ENCODE data around the gene GEMIN5. TPM values are rescaled to one million over a fixed set of nuclear protein-coding genes. Genes with fewer than 3 reads are reported as not detected.

The GEMIN5 gene
- total RNA-seq, 2 donors from 2014 or later = 14.4 to 15.8 TPM

- no peak overlapping the region for H3K4me3 Mint-ChIP-seq
- DNase-seq (no peak), ATAC-seq (replicated peaks in 1 of 2) (no peak)
- peaks cover 17% of the 10 kb centered on the region for H3K4me1 Mint-ChIP-seq (ENCODE audit: low read depth)
- H3K27me3 Mint-ChIP-seq (ENCODE audit: low read depth) = no peaks in the 10 kb centered on the region
- peaks cover 0 to 4% of the 10 kb centered on the region in 2 donors for H3K36me3 Mint-ChIP-seq (ENCODE audit: insufficient read depth in 2 of 2)
- H3K27ac Mint-ChIP-seq = no peak overlapping the region
- no peaks in the 10 kb centered on the region for H3K9me3 Mint-ChIP-seq
These were observed 88.7 kb downstream of the GEMIN5 start for GRCh38 chr5:154849264-154849785.

GRCh38 chr5:154844809-154845208 lies 93.2 kb downstream of the GEMIN5 start:
- Mint-ChIP-seq H3K36me3 (ENCODE audit: insufficient read depth in 2 of 2) (peaks cover 0 to 4% of the 10 kb centered on the region in 2 donors), H3K27ac (no peak overlapping the region), H3K4me3 (no peak overlapping the region), H3K9me3 (no peaks in the 10 kb centered on the region), H3K27me3 (ENCODE audit: low read depth) (no peaks in the 10 kb centered on the region), H3K4me1 (ENCODE audit: low read depth) (peaks cover 8% of the 10 kb centered on the region)
- DNase-seq (no peak), ATAC-seq (replicated peaks in 1 of 2) (no peak)

GRCh38 chr5:154842689-154843530 lies 95.1 kb downstream of the GEMIN5 start:
- H3K27ac Mint-ChIP-seq = no peak overlapping the region
- ATAC-seq (replicated peaks in 1 of 2) = no peak
- H3K27me3 Mint-ChIP-seq (ENCODE audit: low read depth) = no peaks in the 10 kb centered on the region
- no peak overlapping the region for H3K4me3 Mint-ChIP-seq
- no peaks in the 10 kb centered on the region for H3K4me1 Mint-ChIP-seq (ENCODE audit: low read depth)
- H3K9me3 Mint-ChIP-seq = no peaks in the 10 kb centered on the region
- H3K36me3 Mint-ChIP-seq (ENCODE audit: insufficient read depth in 2 of 2) = peaks cover 0 to 4% of the 10 kb centered on the region in 2 donors
- DNase-seq = no peak

GRCh38 chr5:154841273-154841661 lies 96.7 kb downstream of the GEMIN5 start:
- peaks cover 0 to 4% of the 10 kb centered on the region in 2 donors for H3K36me3 Mint-ChIP-seq (ENCODE audit: insufficient read depth in 2 of 2)
- ATAC-seq (replicated peaks in 1 of 2) = no peak
- H3K9me3 Mint-ChIP-seq = no peaks in the 10 kb centered on the region
- no peaks in the 10 kb centered on the region for H3K27me3 Mint-ChIP-seq (ENCODE audit: low read depth)
- no peak overlapping the region for H3K4me3 Mint-ChIP-seq
- H3K4me1 Mint-ChIP-seq (ENCODE audit: low read depth) = no peaks in the 10 kb centered on the region
- no peak for DNase-seq
- no peak overlapping the region for H3K27ac Mint-ChIP-seq

- Mint-ChIP-seq H3K4me1 (ENCODE audit: low read depth) (no peaks in the 10 kb centered on the region), H3K4me3 (no peak overlapping the region), H3K27me3 (ENCODE audit: low read depth) (no peaks in the 10 kb centered on the region), H3K9me3 (no peaks in the 10 kb centered on the region), H3K36me3 (ENCODE audit: insufficient read depth in 2 of 2) (peaks cover 0 to 4% of the 10 kb centered on the region in 2 donors), H3K27ac (peak overlapping the region; percentile 38)
- ATAC-seq (replicated peaks in 1 of 2) (peak in 1 of 2 donors; percentile 18), DNase-seq (no peak)
These were observed 97.4 kb downstream of the GEMIN5 start for GRCh38 chr5:154840435-154841272.

Other genes with a start within 250 kb of the GEMIN5 start
- 100 to 1,000 TPM; 248 to 266 TPM for gene LARP1, start 182.8 kb downstream of the GEMIN5 start, total RNA-seq
- under 1 TPM in 1 of 2 donors, not detected in 1; 0.43 TPM for gene FAXDC2, start 87.6 kb downstream of the GEMIN5 start, total RNA-seq
- gene CNOT8, start 79.6 kb downstream of the GEMIN5 start, total RNA-seq = 10 to 100 TPM; 59.3 to 63.8 TPM
- gene MRPL22, start 2.9 kb upstream of the GEMIN5 start, total RNA-seq = 10 to 100 TPM; 67.5 to 78.0 TPM
- gene KIF4B, start 75.5 kb upstream of the GEMIN5 start, total RNA-seq = under 1 TPM in 1 of 2 donors, not detected in 1; 0.30 TPM